Mesendoderm (in vitro differentiated cells): ENCODE data around the gene PBX1.

Experiments
- DNase-seq: peaks from one replicate; pipeline ENCODE4 v3.0.0; 2013
- H2AK5ac ChIP-seq: 2 replicates; pipeline ENCODE4 v1.6.1; 2013; ENCODE audit warnings: low read length, inconsistent platforms
- H2BK120ac ChIP-seq: 2 replicates; pipeline ENCODE4 v1.6.1; 2013; ENCODE audit warnings: low read depth, mild to moderate bottlenecking, low read length, moderate library complexity, mixed read lengths
- H2BK15ac ChIP-seq: replicated peaks from 2 replicates; pipeline ENCODE4 v1.6.1; 2013; ENCODE audit warnings: low read depth, mild to moderate bottlenecking, moderate library complexity
- H2BK5ac ChIP-seq: 2 replicates; pipeline ENCODE4 v1.6.1; 2013; ENCODE audit warnings: low read length, inconsistent platforms
- H3K18ac ChIP-seq: 2 replicates; pipeline ENCODE4 v1.6.1; 2013; ENCODE audit warnings: mild to moderate bottlenecking, low read length, mixed read lengths
- H3K23ac ChIP-seq: one replicate; pipeline ENCODE4 v1.6.1; 2013; ENCODE audit warnings: low read length
- H3K27ac ChIP-seq: 2 replicates; pipeline ENCODE4 v1.5.1; 2013; ENCODE audit warnings: low read depth, mild to moderate bottlenecking, inconsistent platforms, low read length, moderate library complexity
- H3K27me3 ChIP-seq: 2 replicates; pipeline ENCODE4 v1.6.1; 2013; ENCODE audit warnings: low read length, control low read depth, mild to moderate bottlenecking, inconsistent platforms; ENCODE audit not compliant: insufficient read depth, poor library complexity
- H3K36me3 ChIP-seq: 2 replicates; pipeline ENCODE4 v1.6.1; 2013; ENCODE audit warnings: low read length, inconsistent platforms; ENCODE audit not compliant: control insufficient read depth, insufficient read depth
- H3K4ac ChIP-seq: one replicate; pipeline ENCODE4 v1.6.1; 2013; ENCODE audit warnings: low read depth, mild to moderate bottlenecking, low read length, moderate library complexity
- H3K4me1 ChIP-seq: 2 replicates; pipeline ENCODE4 v1.6.1; 2013; ENCODE audit warnings: low read depth, low read length, inconsistent platforms; ENCODE audit not compliant: control insufficient read depth
- H3K4me2 ChIP-seq: 2 replicates; pipeline ENCODE4 v1.6.1; 2013; ENCODE audit warnings: low read length
- H3K4me3 ChIP-seq: 2 replicates; pipeline ENCODE4 v1.5.1; 2013; ENCODE audit warnings: mild to moderate bottlenecking, low read length
- H3K56ac ChIP-seq: one replicate; pipeline ENCODE4 v1.6.1; 2013; ENCODE audit warnings: low read length
- H3K79me1 ChIP-seq: 2 replicates; pipeline ENCODE4 v1.6.1; 2013; ENCODE audit warnings: low read length, inconsistent platforms
- H3K79me2 ChIP-seq: 2 replicates; pipeline ENCODE4 v1.6.1; 2013; ENCODE audit warnings: mild to moderate bottlenecking, low read length; ENCODE audit not compliant: control insufficient read depth, insufficient read depth
- H3K9ac ChIP-seq: 2 replicates; pipeline ENCODE4 v1.6.1; 2013; ENCODE audit warnings: low read length, inconsistent platforms
- H4K5ac ChIP-seq: one replicate; pipeline ENCODE4 v1.6.1; 2013; ENCODE audit warnings: low read length
- H4K8ac ChIP-seq: one replicate; pipeline ENCODE4 v1.6.1; 2013; ENCODE audit warnings: low read depth, mild to moderate bottlenecking, control low read depth, low read length, moderate library complexity
- WGBS: extraction: QIAGEN DNeasy Blood & Tissue Kit; methylation state at CpG from one replicate; pipeline ENCODE4 v1.1.7; 2013; ENCODE audit warnings: low lambda C conversion rate, missing lambda C conversion rate; ENCODE audit not compliant: insufficient coverage; ENCODE audit errors: extremely low coverage; 5-methylcytosine and 5-hydroxymethylcytosine counted together

The PBX1 gene

DNA sequence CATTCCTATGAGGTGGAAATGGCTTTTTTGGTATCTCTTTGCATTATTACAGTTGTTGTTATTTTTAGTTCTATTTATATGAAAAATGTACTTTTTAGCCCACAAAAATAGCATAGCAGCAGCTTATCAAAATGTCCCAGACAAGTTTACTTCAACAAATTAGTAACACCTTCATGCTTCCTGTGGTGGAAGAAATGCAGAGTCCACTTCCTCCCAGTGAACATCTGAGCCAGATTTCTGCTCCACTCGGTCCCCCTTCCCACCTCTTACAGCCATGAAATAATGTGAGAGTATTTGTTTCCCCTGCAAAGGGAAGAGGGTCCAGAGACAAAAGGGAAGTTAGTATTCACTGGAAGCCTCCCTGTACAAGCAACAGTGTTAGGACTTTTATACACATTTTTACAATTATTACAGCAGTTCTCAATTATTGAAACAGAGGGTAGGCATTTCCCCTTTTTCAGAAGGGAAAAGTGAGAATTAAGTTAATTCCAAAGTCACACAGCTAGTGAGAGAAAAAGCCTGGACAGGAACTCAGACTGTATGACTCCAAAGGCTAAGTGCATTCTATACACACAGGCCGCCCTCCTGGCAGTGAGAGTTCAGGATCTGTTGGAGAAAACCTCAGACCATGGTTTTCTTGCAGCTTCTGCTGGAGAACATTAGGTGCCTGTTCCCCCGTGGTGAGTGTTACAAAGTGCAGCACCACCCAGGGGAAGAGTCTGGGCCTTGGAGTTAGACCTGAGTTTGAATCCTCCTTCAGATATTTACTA is 126.5 kb downstream of the PBX1 start:
- DNase-seq = no peak
- Histone ChIP-seq H2BK5ac (no peak overlapping the region), H3K79me1 (no peaks in the 10 kb centered on the region), H2AK5ac (no peak overlapping the region), H3K4ac (peak overlapping the region; percentile 45), H2BK120ac (no peak overlapping the region), H3K79me2 (no peaks in the 10 kb centered on the region), H4K5ac (no peak overlapping the region), H4K8ac (no peak overlapping the region), H3K27ac (no peak overlapping the region), H3K9ac (no peak overlapping the region), H3K4me1 (peaks cover 12% of the 10 kb centered on the region), H2BK15ac (no peak overlapping the region), H3K23ac (no peak overlapping the region), H3K4me2 (no peak overlapping the region), H3K27me3 (no peaks in the 10 kb centered on the region), H3K36me3 (no peaks in the 10 kb centered on the region), H3K4me3 (no peak overlapping the region), H3K18ac (no peak overlapping the region), H3K56ac (no peak overlapping the region)
- WGBS = no CpG with 5 or more reads among the region's 3 CpGs

DNA sequence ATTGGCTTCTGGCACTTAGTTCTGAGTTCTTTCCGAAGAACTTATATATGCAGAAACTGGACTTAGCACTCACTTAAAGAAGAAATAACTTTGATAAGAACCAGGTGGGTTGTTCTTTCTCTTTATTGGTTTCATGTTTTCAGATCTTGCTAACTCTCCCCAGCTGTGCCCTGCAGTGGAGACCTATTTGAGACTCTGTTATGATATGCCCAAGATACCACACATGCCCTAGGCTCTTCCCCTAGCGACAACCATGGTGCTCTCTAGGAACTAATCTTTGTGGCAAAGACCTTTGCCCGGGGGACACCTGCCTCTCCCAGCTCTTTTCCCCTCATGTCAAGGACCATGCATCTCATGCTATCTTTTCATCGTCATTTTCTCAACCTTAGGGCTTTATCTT is 128.8 kb downstream of the PBX1 start:
- Histone ChIP-seq H3K4me3 (no peak overlapping the region), H3K18ac (no peak overlapping the region), H3K4me1 (peaks cover 15% of the 10 kb centered on the region), H3K36me3 (no peaks in the 10 kb centered on the region), H3K79me2 (no peaks in the 10 kb centered on the region), H3K79me1 (peaks cover 7% of the 10 kb centered on the region), H3K4me2 (no peak overlapping the region), H3K27ac (no peak overlapping the region), H3K9ac (no peak overlapping the region), H4K8ac (no peak overlapping the region), H2AK5ac (no peak overlapping the region), H3K23ac (no peak overlapping the region), H3K27me3 (no peaks in the 10 kb centered on the region), H2BK120ac (no peak overlapping the region), H3K4ac (no peak overlapping the region), H4K5ac (no peak overlapping the region), H3K56ac (no peak overlapping the region), H2BK5ac (no peak overlapping the region), H2BK15ac (no peak overlapping the region)
- no CpG with 5 or more reads among the region's 4 CpGs for WGBS
- no peak for DNase-seq

DNA sequence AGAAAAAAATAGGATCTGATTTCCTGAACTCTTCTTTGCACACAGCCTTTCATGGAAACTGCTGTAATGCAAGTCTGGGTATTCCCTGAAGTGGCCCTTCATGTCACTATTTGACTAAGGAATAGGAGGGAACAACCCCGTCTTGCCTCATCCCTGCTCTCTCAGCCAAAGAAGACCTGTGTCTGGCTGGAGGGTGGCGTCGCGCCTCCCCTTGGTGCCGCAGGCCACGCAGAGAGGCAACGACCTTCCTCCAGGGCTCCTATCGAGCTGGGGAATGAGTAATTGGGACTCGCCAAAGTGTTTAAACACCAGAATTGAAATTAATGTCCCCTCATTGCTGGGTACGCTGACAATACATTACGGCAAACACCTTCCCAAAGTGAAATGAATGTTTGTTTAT is 129.8 kb downstream of the PBX1 start:
- H4K8ac ChIP-seq = no peak overlapping the region
- no peak overlapping the region for H2BK5ac ChIP-seq
- H3K56ac ChIP-seq = peak overlapping the region; percentile 58
- H3K27me3 ChIP-seq = no peaks in the 10 kb centered on the region
- H2AK5ac ChIP-seq = peak overlapping the region; percentile 56
- no peak overlapping the region for H3K27ac ChIP-seq
- no peaks in the 10 kb centered on the region for H3K36me3 ChIP-seq
- H3K79me2 ChIP-seq = no peaks in the 10 kb centered on the region
- no CpG with 5 or more reads among the region's 11 CpGs for WGBS
- H3K23ac ChIP-seq = peak overlapping the region; percentile 36
- H2BK15ac ChIP-seq = no peak overlapping the region
- no peak overlapping the region for H3K4me3 ChIP-seq
- H3K4me2 ChIP-seq = no peak overlapping the region
- no peak overlapping the region for H4K5ac ChIP-seq
- no peak overlapping the region for H3K9ac ChIP-seq
- H2BK120ac ChIP-seq = no peak overlapping the region
- no peak overlapping the region for H3K18ac ChIP-seq
- H3K79me1 ChIP-seq = peaks cover 7% of the 10 kb centered on the region
- H3K4me1 ChIP-seq = peaks cover 13% of the 10 kb centered on the region
- no peak for DNase-seq
- H3K4ac ChIP-seq = no peak overlapping the region

DNA sequence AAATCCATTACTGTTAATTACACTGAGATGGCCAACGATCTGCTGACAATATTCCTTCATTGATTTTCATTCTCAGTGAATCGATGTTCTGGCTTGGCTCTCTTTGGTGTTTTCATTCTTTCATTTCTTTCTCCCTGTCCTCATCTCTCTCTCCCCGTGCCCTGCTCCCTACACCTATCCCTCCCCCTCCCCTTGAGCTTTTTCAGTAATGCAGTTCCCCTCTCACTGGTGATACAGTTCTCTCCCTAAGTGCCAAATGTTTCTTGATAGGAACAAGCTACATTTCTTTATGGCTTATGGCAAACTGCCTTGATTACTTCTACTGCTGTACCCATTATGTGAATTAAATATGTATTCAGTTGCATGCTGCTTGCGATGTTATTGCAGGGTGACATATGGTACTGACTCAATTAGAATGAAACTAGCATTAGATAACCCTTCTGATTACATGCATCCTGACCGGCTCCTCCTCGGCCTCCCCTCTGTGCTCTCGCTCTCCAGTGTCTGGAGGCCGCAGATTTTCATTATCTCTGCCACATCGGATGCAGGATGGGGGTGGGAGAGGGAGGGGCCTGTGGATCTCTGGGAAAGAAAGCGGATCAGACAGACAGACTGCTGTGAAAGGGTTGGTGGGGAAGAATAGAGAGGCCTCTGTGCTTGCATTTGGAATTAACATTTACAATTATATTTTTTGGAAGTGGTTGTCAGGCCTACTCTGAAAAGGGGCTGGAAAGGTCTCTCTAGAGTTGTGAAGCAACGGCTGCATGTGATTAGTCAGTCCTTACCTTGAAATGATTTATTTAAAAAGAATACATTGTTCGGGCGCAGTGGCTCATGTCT is 130.9 kb downstream of the PBX1 start:
- no peak overlapping the region for H3K4ac ChIP-seq
- H2BK120ac ChIP-seq = no peak overlapping the region
- H3K4me2 ChIP-seq = peak overlapping the region; percentile 22
- no peak overlapping the region for H4K8ac ChIP-seq
- H3K56ac ChIP-seq = peak overlapping the region; percentile 53
- H4K5ac ChIP-seq = no peak overlapping the region
- peaks cover 7% of the 10 kb centered on the region for H3K79me1 ChIP-seq
- peak; percentile 88 for DNase-seq
- no peak overlapping the region for H3K27ac ChIP-seq
- no peak overlapping the region for H3K18ac ChIP-seq
- H3K4me3 ChIP-seq = no peak overlapping the region
- peak overlapping the region; percentile 89 for H2BK15ac ChIP-seq
- no peak overlapping the region for H2AK5ac ChIP-seq
- no CpG with 5 or more reads among the region's 13 CpGs for WGBS
- H3K36me3 ChIP-seq = no peaks in the 10 kb centered on the region
- H3K9ac ChIP-seq = no peak overlapping the region
- H2BK5ac ChIP-seq = peak overlapping the region; percentile 56
- no peaks in the 10 kb centered on the region for H3K27me3 ChIP-seq
- peaks cover 13% of the 10 kb centered on the region for H3K4me1 ChIP-seq
- H3K23ac ChIP-seq = no peak overlapping the region
- H3K79me2 ChIP-seq = no peaks in the 10 kb centered on the region

DNA sequence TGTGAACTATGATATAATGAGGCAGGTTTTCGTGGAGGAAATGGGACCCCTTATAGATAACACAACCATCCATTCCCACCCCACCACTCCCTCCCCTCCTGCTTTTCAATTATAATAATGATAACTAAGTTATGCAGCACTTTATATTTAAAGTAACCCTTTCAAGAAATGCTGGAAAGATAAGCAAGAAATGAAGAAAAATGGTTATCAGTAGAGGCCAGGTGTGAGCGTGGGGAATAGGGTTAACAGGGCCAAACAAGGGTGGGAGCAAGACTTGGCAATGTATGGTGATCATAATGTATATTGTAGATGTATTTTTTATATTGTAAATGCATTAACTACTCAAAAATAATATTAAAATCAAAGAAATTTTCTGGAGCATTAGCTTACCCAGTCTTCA is 133.4 kb downstream of the PBX1 start:
- H3K18ac ChIP-seq = no peak overlapping the region
- no peak overlapping the region for H3K4ac ChIP-seq
- no peak for DNase-seq
- WGBS = no CpG with 5 or more reads among the region's 2 CpGs
- H3K23ac ChIP-seq = no peak overlapping the region
- H2AK5ac ChIP-seq = no peak overlapping the region
- H3K56ac ChIP-seq = no peak overlapping the region
- no peak overlapping the region for H2BK120ac ChIP-seq
- no peak overlapping the region for H3K4me3 ChIP-seq
- H2BK15ac ChIP-seq = no peak overlapping the region
- H2BK5ac ChIP-seq = no peak overlapping the region
- no peak overlapping the region for H4K8ac ChIP-seq
- no peak overlapping the region for H3K27ac ChIP-seq
- H3K79me1 ChIP-seq = peaks cover 7% of the 10 kb centered on the region
- no peak overlapping the region for H3K4me2 ChIP-seq
- H4K5ac ChIP-seq = no peak overlapping the region
- peaks cover 13% of the 10 kb centered on the region for H3K4me1 ChIP-seq
- no peak overlapping the region for H3K9ac ChIP-seq
- no peaks in the 10 kb centered on the region for H3K27me3 ChIP-seq
- no peaks in the 10 kb centered on the region for H3K36me3 ChIP-seq
- H3K79me2 ChIP-seq = no peaks in the 10 kb centered on the region
